Uterine smooth muscle cell (primary cell): Measurements from ENCODE around the gene ABCA9. TPM values are rescaled to one million over a fixed set of nuclear protein-coding genes. Genes with fewer than 3 reads are reported as not detected.

Experiments
- total RNA-seq: library from RNA; depleted of rRNA; stranded (reverse); fragments of >200 nt; gene quantifications from 2 replicates; pipeline ENCODE4 v1.2.3, GENCODE V29; 2014

Gene ABCA9
- total RNA-seq: 4.3 and 7.0 TPM in 2 replicates

GRCh38 chr17:69060822-69061221 lies at the start of gene ABCA9:
Gene ABCA9, minus strand, starts transcription at chr17:69060927. Its CDS starts 9,801 bp downstream, at chr17:69051126.

GRCh38 chr17:68955181-68955841 lies 105.4 kb downstream of the ABCA9 start, which contains the start of gene ABCA8:
Gene ABCA8, minus strand, starts transcription at chr17:68955392. Its CDS starts 13,358 bp downstream, at chr17:68942034.

Other genes starting within 250 kb of the ABCA9 start
- gene ABCA8, start 105.5 kb downstream of the ABCA9 start, total RNA-seq: 7.6 and 14.9 TPM in 2 replicates
- gene ABCA6, start 81.0 kb upstream of the ABCA9 start, total RNA-seq: 7.9 and 9.7 TPM in 2 replicates
- 0.44 and 1.00 TPM in 2 replicates for gene ABCA10, start 167.9 kb upstream of the ABCA9 start, total RNA-seq